ENCODE data around the gene CD180.

GRCh38 chr5:67164856-67165525 is 31.6 kb downstream of the CD180 start:
- TF ChIP-seq CTCF (IDR thresholded peaks at IDR 0.05; ENCODE audit: low read depth, low read length, poor library complexity, severe bottlenecking) (no peak), EZH2phosphoT487 (IDR thresholded peaks at IDR 0.05; ENCODE audit: borderline replicate concordance, low read length) (no peak)

All from DOHH2 (cell line).